ENCODE data around the gene AATF. TPM values are rescaled to one million over a fixed set of nuclear protein-coding genes. Genes with fewer than 3 reads are reported as not detected.

The AATF gene
- polyA plus RNA-seq, 3 donors, result 33.2 to 34.1 (median 34.0) TPM

Other genes starting within 250 kb of the AATF start
- gene LHX1, start 11.5 kb upstream of the AATF start, polyA plus RNA-seq, result not detected